GM13977 (cell line): Measurements from ENCODE around the gene BRPF3.

Source experiments
- DNase-seq: peaks from one replicate; pipeline ENCODE4 v3.0.0; 2012; ENCODE audit warnings: low spot score
- in situ Hi-C: fragments of 300-500 bp; cut with MboI; formaldehyde crosslinking; loops from one replicate; pipeline ENCODE4 v1.12.0; 2022; ENCODE audit warnings: low sequenced_read_pairs, low pct_unique_long_range_greater_than_20kb, mixed read lengths, inconsistent platforms; ENCODE audit not compliant: unreplicated experiment
- TF ChIP-seq, protein P1 (sequence below): IDR thresholded peaks from 2 replicates; pipeline ENCODE4 v1.5.1; 2012; ENCODE audit warnings: mild to moderate bottlenecking, control low read depth; ENCODE audit not compliant: insufficient read depth; ENCODE audit errors: extremely low read depth, missing control alignments

BRPF3 gene

DNA sequence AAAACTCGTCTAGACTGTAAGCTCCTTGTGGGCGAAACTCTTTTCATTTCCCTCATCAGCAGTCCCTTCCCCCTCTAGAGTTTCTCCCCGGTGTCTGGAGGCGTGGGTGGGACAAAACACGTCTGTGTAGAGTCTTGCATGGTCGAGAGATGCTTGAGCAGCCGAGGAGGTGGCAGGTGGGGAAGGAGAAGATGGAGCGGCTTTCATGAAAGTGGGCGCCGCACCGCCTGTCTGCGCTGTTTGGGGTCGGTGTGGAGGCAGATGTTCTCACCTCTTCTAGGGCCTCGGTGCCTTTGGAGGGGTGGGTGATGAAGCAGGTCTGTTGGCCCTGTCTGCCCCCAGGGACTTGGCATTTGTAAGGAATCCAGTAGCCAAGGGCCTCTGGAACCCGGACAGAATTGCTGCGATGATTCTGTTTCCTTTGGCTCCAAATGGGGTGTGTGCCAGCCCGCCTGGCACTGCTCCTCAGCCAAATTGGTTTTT lies 1.2 kb downstream of the BRPF3 start:
- DNase-seq = no peak
- in situ Hi-C loops = no loop called here
- TF ChIP-seq, protein P1, sequence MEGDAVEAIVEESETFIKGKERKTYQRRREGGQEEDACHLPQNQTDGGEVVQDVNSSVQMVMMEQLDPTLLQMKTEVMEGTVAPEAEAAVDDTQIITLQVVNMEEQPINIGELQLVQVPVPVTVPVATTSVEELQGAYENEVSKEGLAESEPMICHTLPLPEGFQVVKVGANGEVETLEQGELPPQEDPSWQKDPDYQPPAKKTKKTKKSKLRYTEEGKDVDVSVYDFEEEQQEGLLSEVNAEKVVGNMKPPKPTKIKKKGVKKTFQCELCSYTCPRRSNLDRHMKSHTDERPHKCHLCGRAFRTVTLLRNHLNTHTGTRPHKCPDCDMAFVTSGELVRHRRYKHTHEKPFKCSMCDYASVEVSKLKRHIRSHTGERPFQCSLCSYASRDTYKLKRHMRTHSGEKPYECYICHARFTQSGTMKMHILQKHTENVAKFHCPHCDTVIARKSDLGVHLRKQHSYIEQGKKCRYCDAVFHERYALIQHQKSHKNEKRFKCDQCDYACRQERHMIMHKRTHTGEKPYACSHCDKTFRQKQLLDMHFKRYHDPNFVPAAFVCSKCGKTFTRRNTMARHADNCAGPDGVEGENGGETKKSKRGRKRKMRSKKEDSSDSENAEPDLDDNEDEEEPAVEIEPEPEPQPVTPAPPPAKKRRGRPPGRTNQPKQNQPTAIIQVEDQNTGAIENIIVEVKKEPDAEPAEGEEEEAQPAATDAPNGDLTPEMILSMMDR = no peak

DNA sequence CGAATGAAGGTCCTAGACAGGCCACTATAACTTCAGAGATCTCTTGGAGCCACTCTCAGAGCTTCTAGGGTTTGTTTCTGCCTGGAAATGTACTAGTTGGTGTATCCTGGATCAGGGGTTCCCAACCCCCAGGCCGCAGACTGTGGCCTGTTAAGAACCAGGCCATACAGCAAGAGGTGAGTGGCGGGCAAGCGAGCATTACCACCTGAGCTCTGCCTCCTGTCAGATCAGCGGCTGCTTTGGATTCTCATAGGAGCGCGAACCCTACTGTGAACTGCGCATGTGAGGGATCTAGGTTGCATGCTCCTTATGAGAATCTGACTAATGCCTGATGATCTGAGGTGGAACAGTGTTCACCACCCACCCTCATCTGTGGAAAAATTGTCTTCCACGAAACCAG lies 2.4 kb downstream of the BRPF3 start:
- TF ChIP-seq, protein P1 = no peak
- no peak for DNase-seq
- in situ Hi-C loops = no loop called here

DNA sequence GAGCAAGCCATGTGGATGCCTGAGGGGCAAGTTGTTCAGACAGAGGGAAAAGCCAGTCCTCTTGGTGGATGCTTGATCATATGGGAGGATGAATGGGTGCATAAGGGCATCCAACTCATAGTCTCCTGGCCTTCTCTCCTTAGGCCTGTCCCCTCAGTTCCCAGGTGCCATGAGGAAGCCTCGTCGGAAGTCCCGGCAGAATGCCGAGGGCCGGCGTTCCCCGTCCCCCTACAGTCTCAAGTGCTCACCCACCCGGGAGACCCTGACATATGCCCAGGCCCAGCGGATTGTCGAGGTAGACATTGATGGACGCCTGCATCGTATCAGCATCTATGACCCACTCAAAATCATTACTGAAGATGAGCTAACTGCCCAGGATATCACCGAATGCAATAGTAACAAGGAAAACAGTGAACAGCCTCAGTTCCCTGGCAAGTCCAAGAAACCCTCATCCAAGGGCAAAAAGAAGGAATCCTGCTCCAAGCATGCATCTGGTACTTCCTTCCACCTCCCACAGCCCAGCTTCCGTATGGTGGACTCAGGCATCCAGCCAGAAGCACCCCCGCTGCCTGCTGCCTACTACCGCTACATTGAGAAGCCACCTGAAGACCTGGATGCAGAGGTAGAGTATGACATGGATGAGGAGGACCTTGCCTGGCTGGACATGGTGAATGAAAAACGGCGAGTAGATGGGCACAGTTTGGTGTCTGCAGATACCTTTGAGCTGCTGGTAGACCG lies 3.8 kb downstream of the BRPF3 start:
- peak; percentile 1 for DNase-seq
- in situ Hi-C loops = no loop called here
- TF ChIP-seq, protein P1 = no peak

DNA sequence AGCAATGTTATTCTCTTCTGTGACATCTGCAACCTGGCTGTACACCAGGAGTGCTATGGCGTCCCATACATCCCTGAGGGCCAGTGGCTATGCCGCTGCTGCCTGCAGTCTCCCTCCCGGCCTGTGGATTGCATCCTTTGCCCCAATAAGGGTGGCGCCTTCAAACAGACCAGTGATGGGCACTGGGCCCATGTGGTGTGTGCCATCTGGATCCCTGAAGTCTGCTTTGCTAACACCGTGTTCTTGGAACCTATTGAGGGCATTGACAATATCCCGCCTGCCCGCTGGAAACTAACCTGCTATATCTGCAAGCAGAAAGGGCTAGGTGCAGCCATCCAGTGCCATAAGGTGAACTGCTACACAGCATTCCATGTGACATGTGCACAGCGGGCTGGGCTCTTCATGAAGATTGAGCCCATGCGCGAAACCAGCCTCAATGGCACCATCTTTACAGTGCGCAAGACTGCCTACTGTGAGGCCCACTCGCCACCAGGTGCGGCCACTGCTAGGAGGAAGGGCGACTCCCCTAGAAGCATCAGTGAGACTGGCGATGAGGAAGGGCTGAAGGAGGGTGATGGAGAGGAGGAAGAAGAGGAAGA lies 4.6 kb downstream of the BRPF3 start:
- TF ChIP-seq, protein P1 = no peak
- DNase-seq = no peak
- in situ Hi-C loops = no loop called here

DNA sequence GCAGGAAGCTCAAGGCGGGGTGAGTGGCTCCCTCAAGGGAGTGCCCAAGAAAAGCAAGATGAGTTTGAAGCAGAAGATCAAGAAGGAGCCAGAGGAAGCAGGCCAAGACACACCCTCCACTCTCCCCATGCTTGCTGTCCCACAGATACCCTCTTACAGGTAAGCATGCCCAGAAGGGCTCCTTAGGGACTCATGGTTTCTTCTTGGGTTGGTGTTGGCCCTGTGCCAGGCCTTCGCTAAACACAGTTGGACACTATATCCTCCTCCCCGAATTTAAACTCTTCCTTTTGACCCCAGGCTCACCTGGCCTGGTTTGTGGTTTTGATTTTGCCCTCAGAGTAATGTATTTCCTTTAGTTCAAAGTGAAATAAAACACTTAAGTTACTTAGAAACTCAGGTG lies 5.1 kb downstream of the BRPF3 start:
- DNase-seq = no peak
- TF ChIP-seq, protein P1 = no peak
- in situ Hi-C loops = no loop called here

DNA sequence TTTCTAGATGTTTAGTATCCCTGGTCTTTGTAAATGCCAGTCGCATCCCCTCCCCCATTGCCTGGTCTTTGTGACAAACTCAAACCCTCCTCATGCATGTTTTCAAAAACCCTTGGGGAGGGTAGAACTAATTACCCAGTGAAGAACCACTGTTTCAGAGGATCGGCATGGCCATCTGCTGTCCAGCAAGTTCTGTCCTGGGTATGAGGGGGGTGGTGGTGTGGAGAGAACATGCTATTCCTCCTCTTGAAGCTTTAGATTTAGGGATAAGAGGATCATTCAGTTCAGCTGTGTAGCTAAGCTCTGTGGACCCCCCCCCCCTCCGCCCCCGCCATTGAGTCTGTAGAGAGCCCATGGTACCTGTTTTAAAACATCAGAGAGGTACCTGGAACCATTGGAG lies 5.6 kb downstream of the BRPF3 start:
- no peak for DNase-seq
- TF ChIP-seq, protein P1 = no peak
- in situ Hi-C loops = no loop called here
